Neural cell (in vitro differentiated cells): ENCODE data around the gene TLX1. TPM values are rescaled to one million over a fixed set of nuclear protein-coding genes. Genes with fewer than 3 reads are reported as not detected.

ENCODE experiments used
- H2AFZ ChIP-seq: fragments of 200-600, 300-800 bp; sonication (generic), shearing (Covaris generic); 2 replicates; pipeline ENCODE4 v1.6.0; 2014; ENCODE audit warnings: low read depth, mild to moderate bottlenecking, antibody characterized with exemption, low read length, moderate library complexity
- H3F3A ChIP-seq: fragments of 200-600 bp; shearing (Covaris generic); 2 replicates; pipeline ENCODE4 v1.6.1; 2016; ENCODE audit warnings: mild to moderate bottlenecking, moderate library complexity, mixed read lengths, antibody characterized with exemption, low read length; ENCODE audit not compliant: insufficient read depth, poor library complexity, severe bottlenecking
- H3K27ac ChIP-seq: fragments of 200-600, 300-800 bp; sonication (generic), shearing (Covaris generic); 2 replicates; pipeline ENCODE4 v1.5.1; 2014; ENCODE audit warnings: mild to moderate bottlenecking, low read length, moderate library complexity
- H3K27me3 ChIP-seq: fragments of 300-800, 200-600 bp; sonication (generic), shearing (Covaris generic); 2 replicates; pipeline ENCODE4 v1.6.0; 2014; ENCODE audit warnings: mild to moderate bottlenecking, low read depth, low read length, moderate library complexity; ENCODE audit not compliant: insufficient read depth
- H3K36me3 ChIP-seq: fragments of 300-800, 200-600 bp; sonication (generic), shearing (Covaris generic); 2 replicates; pipeline ENCODE4 v1.5.1; 2014; ENCODE audit warnings: mild to moderate bottlenecking, antibody characterized with exemption, low read length, moderate library complexity; ENCODE audit not compliant: insufficient read depth
- H3K4me2 ChIP-seq: fragments of 300-800, 200-600 bp; sonication (generic), shearing (Covaris generic); 2 replicates; pipeline ENCODE4 v1.6.0; 2014; ENCODE audit warnings: mild to moderate bottlenecking, low read length
- H3K4me3 ChIP-seq: fragments of 300-800, 200-600 bp; sonication (generic), shearing (Covaris generic); 2 replicates; pipeline ENCODE4 v1.5.1; 2014; ENCODE audit warnings: mild to moderate bottlenecking, low read length, moderate library complexity
- H3K79me2 ChIP-seq: fragments of 200-600 bp; shearing (Covaris generic); replicated peaks from 2 replicates; pipeline ENCODE4 v1.6.0; 2014; ENCODE audit warnings: mild to moderate bottlenecking, low read length, moderate library complexity; ENCODE audit not compliant: insufficient read depth
- H3K9ac ChIP-seq: fragments of 300-800, 200-600 bp; sonication (generic), shearing (Covaris generic); 2 replicates; pipeline ENCODE4 v1.6.1; 2016; ENCODE audit warnings: mild to moderate bottlenecking, low read length, mixed read lengths
- H3K9me2 ChIP-seq: fragments of 200-600 bp; shearing (Covaris generic); 2 replicates; pipeline ENCODE4 v1.6.1; 2016; ENCODE audit warnings: mild to moderate bottlenecking, low read length, mixed read lengths; ENCODE audit not compliant: insufficient read depth
- H3K9me3 ChIP-seq: fragments of 200-600, 300-800 bp; sonication (generic), shearing (Covaris generic); 2 replicates; pipeline ENCODE4 v1.6.1; 2016; ENCODE audit warnings: mild to moderate bottlenecking, mixed run types, low read length, moderate library complexity, mixed read lengths
- H4K20me1 ChIP-seq: fragments of 200-600 bp; shearing (Covaris generic); 2 replicates; pipeline ENCODE4 v1.6.1; 2016; ENCODE audit warnings: mild to moderate bottlenecking, mixed run types; ENCODE audit not compliant: insufficient read depth
- EP300 ChIP-seq: fragments of 450-650 bp; conservative IDR thresholded peaks from 2 replicates; pipeline ENCODE4 v1.6.1; 2014; ENCODE audit warnings: antibody characterized with exemption, mild to moderate bottlenecking, moderate library complexity; ENCODE audit not compliant: poor library complexity, severe bottlenecking
- EZH2 ChIP-seq: fragments of 200-600, 300-800 bp; shearing (Covaris generic), sonication (generic); IDR thresholded peaks from 2 replicates; pipeline ENCODE4 v1.6.1; 2014; ENCODE audit warnings: antibody characterized with exemption, low read length, borderline replicate concordance, mild to moderate bottlenecking; ENCODE audit not compliant: insufficient read depth, poor library complexity, severe bottlenecking
- MXI1 ChIP-seq: fragments of 450-650 bp; conservative IDR thresholded peaks from 2 replicates; pipeline ENCODE4 v1.6.1; 2014; ENCODE audit warnings: antibody characterized with exemption, mild to moderate bottlenecking; ENCODE audit not compliant: poor library complexity, severe bottlenecking
- POLR2AphosphoS5 ChIP-seq: IDR thresholded peaks from 2 replicates; pipeline ENCODE4 v1.6.1; 2012
- RAD21 ChIP-seq: fragments of 450-650 bp; conservative IDR thresholded peaks from 2 replicates; pipeline ENCODE4 v1.6.1; 2014; ENCODE audit warnings: antibody characterized with exemption, mild to moderate bottlenecking, moderate library complexity
- SMC3 ChIP-seq: fragments of 450-650 bp; conservative IDR thresholded peaks from 2 replicates; pipeline ENCODE4 v1.6.1; 2014; ENCODE audit warnings: antibody characterized with exemption, mild to moderate bottlenecking, moderate library complexity; ENCODE audit not compliant: poor library complexity
- TAF1 ChIP-seq: IDR thresholded peaks from 2 replicates; pipeline ENCODE4 v1.6.1; 2012; ENCODE audit warnings: low read depth
- polyA plus RNA-seq: library from polyadenylated mRNA; depleted of rRNA; stranded (reverse); fragments of >200 nt; gene quantifications from 2 replicates; pipeline ENCODE4 v1.2.3, GENCODE V29; 2014
- TF ChIP-seq, protein P1 (sequence below): IDR thresholded peaks from 2 replicates; pipeline ENCODE4 v1.6.1; 2012; ENCODE audit warnings: borderline replicate concordance
- TF ChIP-seq, protein P2 (sequence below): fragments of 450-650 bp; IDR thresholded peaks from 2 replicates; pipeline ENCODE4 v1.5.1; 2014; ENCODE audit warnings: antibody characterized with exemption, mild to moderate bottlenecking, moderate library complexity; ENCODE audit not compliant: poor library complexity, severe bottlenecking

Gene TLX1
- polyA plus RNA-seq, 1 donor from 2014 or later, result not detected

DNA sequence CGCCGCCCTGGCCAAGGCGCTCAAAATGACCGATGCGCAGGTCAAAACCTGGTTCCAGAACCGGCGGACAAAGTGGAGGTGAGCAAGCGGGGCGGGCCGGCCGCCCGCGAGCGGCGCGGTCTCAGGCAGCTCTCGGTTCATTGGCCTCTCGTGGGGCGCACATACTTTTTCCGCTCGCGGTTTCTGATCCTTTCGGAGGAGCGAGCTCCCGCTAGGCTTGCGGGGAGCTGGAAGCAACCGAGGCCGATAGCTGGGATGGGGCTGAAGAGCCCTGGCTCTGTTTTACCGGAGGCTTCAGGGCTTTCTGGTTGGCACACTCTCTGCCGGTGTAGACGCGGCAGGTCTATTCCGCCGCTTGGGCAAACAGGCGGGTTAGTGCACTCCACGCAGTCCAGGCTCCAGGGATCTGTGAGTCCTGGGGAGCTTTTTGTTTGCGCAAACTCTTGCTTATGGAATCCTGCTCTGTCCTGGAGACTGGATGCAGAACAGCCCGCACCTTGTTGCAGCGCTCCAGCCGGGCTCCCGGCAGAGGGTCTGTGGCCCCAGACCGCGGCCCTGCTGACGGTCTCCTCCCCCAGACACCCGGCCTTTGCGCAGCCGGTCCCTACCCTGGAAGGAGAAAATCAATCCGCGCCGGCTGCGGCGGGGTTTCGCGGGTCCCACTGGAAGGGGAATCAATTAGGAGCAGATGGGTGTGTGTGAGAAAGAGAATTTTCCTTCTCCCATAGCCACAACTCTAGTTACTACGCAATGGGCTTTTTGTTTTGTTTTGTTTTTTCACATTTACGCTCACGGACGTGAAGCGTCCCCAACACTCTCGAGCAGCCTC lies 3.4 kb downstream of the TLX1 start:
- Histone ChIP-seq H3F3A (no peaks in the 10 kb centered on the region), H3K9me2 (no peaks in the 10 kb centered on the region), H3K36me3 (no peaks in the 10 kb centered on the region), H2AFZ (no peak overlapping the region), H3K9me3 (no peaks in the 10 kb centered on the region), H3K27me3 (peaks cover 100% of the 10 kb centered on the region), H3K4me3 (no peak overlapping the region), H3K9ac (no peak overlapping the region), H3K79me2 (no peaks in the 10 kb centered on the region), H3K4me2 (no peak overlapping the region), H4K20me1 (no peaks in the 10 kb centered on the region), H3K27ac (no peak overlapping the region)
- no peak for TF ChIP-seq POLR2AphosphoS5
- no peak for TF ChIP-seq MXI1
- TF ChIP-seq, protein P1, sequence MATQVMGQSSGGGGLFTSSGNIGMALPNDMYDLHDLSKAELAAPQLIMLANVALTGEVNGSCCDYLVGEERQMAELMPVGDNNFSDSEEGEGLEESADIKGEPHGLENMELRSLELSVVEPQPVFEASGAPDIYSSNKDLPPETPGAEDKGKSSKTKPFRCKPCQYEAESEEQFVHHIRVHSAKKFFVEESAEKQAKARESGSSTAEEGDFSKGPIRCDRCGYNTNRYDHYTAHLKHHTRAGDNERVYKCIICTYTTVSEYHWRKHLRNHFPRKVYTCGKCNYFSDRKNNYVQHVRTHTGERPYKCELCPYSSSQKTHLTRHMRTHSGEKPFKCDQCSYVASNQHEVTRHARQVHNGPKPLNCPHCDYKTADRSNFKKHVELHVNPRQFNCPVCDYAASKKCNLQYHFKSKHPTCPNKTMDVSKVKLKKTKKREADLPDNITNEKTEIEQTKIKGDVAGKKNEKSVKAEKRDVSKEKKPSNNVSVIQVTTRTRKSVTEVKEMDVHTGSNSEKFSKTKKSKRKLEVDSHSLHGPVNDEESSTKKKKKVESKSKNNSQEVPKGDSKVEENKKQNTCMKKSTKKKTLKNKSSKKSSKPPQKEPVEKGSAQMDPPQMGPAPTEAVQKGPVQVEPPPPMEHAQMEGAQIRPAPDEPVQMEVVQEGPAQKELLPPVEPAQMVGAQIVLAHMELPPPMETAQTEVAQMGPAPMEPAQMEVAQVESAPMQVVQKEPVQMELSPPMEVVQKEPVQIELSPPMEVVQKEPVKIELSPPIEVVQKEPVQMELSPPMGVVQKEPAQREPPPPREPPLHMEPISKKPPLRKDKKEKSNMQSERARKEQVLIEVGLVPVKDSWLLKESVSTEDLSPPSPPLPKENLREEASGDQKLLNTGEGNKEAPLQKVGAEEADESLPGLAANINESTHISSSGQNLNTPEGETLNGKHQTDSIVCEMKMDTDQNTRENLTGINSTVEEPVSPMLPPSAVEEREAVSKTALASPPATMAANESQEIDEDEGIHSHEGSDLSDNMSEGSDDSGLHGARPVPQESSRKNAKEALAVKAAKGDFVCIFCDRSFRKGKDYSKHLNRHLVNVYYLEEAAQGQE, result no peak
- TF ChIP-seq SMC3, result no peak
- TF ChIP-seq EZH2, result no peak

DNA sequence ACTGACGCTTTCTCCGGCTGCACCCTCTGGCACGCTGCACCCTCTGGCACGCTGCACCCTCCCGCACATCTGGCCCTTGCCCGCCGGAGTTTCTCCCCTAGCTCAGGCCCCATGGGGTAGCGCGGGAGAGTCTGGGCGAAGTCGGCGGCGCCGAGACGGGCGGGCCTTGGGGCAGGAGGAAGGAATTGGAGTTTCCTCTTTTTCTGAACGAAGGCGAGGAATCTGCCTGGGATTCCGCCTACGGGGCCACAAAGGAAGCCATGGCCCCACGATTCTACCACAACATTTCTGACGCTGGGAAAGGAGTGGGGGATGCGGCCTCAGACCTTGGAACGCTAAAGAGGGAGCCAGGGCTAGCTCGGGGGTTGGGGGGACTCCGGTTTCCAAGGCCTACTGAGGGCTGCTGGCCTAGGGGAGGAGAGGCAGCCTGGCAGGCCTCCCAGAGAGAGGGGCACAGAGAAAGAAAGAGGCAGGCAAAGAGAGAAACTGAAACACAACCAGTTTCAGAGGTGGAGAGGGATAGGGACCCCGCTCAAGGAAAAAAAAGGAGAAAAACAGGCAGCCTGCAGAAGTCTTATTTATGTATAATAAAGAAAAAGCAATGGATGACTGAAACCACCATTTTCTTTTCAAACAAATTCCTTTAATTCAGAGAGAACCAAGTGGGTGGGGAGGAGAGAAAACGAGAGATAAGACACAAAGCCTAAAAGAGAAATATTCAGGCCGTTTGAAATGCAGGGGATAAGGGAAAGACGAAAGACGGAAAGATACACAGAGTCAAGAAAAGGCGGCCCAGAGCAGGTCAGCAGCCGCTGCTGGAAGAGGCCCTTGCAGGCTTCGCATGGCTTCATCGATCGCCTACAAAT lies 4.3 kb downstream of the TLX1 start:
- no peaks in the 10 kb centered on the region for H4K20me1 ChIP-seq
- no peak overlapping the region for H3K4me3 ChIP-seq
- no peak overlapping the region for H3K27ac ChIP-seq
- H2AFZ ChIP-seq, result no peak overlapping the region
- no peaks in the 10 kb centered on the region for H3F3A ChIP-seq
- no peaks in the 10 kb centered on the region for H3K9me3 ChIP-seq
- no peaks in the 10 kb centered on the region for H3K36me3 ChIP-seq
- no peak overlapping the region for H3K4me2 ChIP-seq
- no peaks in the 10 kb centered on the region for H3K9me2 ChIP-seq
- TF ChIP-seq, protein P2, sequence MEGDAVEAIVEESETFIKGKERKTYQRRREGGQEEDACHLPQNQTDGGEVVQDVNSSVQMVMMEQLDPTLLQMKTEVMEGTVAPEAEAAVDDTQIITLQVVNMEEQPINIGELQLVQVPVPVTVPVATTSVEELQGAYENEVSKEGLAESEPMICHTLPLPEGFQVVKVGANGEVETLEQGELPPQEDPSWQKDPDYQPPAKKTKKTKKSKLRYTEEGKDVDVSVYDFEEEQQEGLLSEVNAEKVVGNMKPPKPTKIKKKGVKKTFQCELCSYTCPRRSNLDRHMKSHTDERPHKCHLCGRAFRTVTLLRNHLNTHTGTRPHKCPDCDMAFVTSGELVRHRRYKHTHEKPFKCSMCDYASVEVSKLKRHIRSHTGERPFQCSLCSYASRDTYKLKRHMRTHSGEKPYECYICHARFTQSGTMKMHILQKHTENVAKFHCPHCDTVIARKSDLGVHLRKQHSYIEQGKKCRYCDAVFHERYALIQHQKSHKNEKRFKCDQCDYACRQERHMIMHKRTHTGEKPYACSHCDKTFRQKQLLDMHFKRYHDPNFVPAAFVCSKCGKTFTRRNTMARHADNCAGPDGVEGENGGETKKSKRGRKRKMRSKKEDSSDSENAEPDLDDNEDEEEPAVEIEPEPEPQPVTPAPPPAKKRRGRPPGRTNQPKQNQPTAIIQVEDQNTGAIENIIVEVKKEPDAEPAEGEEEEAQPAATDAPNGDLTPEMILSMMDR, result no peak
- TF ChIP-seq TAF1 (no peak), MXI1 (no peak), EP300 (no peak), EZH2 (peak; percentile 77), RAD21 (no peak), POLR2AphosphoS5 (no peak)
- TF ChIP-seq, protein P1, result no peak
- no peak overlapping the region for H3K9ac ChIP-seq
- no peaks in the 10 kb centered on the region for H3K79me2 ChIP-seq
- H3K27me3 ChIP-seq, result peaks cover 100% of the 10 kb centered on the region
